GM13976 (cell line): ENCODE results near the gene KIF1A.

Experiments used
- DNase-seq: peaks from one replicate; pipeline ENCODE4 v3.0.0; 2012; ENCODE audit warnings: low spot score
- CTCF ChIP-seq: IDR thresholded peaks from 2 replicates; pipeline ENCODE4 v1.5.1; 2012; ENCODE audit warnings: borderline replicate concordance, mild to moderate bottlenecking; ENCODE audit not compliant: insufficient read depth; ENCODE audit errors: extremely low read depth, missing control alignments, control extremely low read depth
- in situ Hi-C: fragments of 300-500 bp; cut with MboI; formaldehyde crosslinking; loops from one replicate; pipeline ENCODE4 v1.12.0; 2022; ENCODE audit warnings: low sequenced_read_pairs, mixed read lengths, inconsistent platforms; ENCODE audit not compliant: unreplicated experiment

Gene KIF1A

GRCh38 chr2:240858871-240859270, 38.9 kb upstream of the KIF1A start:
- no peak for TF ChIP-seq CTCF
- in situ Hi-C loops: no loop called here
- no peak for DNase-seq

GRCh38 chr2:240858321-240858720, 38.3 kb upstream of the KIF1A start:
- no peak for TF ChIP-seq CTCF
- in situ Hi-C loops: no loop called here
- DNase-seq: no peak

- no peak for TF ChIP-seq CTCF
- in situ Hi-C loops: no loop called here
- no peak for DNase-seq
These were observed 37.3 kb upstream of the KIF1A start for GRCh38 chr2:240857039-240858008.

- in situ Hi-C loops: no loop called here
- no peak for TF ChIP-seq CTCF
These were observed 36.3 kb upstream of the KIF1A start for GRCh38 chr2:240856151-240856980.

GRCh38 chr2:240855670-240856069, 35.7 kb upstream of the KIF1A start:
- DNase-seq: no peak
- in situ Hi-C loops: no loop called here
- TF ChIP-seq CTCF: no peak

More at GRCh38 chr2:240856151-240856980, 36.3 kb upstream of the KIF1A start:
- peak; percentile 38 for DNase-seq

- no peak for DNase-seq
- TF ChIP-seq CTCF: no peak
- in situ Hi-C loops: no loop called here
These were observed 32.8 kb upstream of the KIF1A start for GRCh38 chr2:240852671-240853314.
